ENCODE results near the gene CD48. TPM values are rescaled to one million over a fixed set of nuclear protein-coding genes. Genes with fewer than 3 reads are reported as not detected.

Gene CD48
- total RNA-seq, 1 experiment from 2014 or later, result not detected

DNA sequence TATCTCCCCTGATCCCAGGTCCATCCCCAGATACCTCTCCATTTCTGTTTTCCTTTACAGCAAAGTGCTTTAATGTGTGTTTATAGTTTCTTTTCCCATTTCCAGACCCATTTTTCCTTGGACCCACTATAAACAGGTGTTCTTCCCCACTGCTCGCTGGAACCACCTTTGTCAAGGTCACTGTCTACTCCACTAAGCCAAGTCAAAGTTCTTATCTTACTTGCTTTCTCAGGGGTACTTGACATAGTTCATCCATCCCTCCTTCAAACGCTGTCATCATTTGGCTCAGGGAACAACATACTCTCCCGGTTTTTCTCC, 73.1 kb downstream of the CD48 start:
- TF ChIP-seq, protein P1, sequence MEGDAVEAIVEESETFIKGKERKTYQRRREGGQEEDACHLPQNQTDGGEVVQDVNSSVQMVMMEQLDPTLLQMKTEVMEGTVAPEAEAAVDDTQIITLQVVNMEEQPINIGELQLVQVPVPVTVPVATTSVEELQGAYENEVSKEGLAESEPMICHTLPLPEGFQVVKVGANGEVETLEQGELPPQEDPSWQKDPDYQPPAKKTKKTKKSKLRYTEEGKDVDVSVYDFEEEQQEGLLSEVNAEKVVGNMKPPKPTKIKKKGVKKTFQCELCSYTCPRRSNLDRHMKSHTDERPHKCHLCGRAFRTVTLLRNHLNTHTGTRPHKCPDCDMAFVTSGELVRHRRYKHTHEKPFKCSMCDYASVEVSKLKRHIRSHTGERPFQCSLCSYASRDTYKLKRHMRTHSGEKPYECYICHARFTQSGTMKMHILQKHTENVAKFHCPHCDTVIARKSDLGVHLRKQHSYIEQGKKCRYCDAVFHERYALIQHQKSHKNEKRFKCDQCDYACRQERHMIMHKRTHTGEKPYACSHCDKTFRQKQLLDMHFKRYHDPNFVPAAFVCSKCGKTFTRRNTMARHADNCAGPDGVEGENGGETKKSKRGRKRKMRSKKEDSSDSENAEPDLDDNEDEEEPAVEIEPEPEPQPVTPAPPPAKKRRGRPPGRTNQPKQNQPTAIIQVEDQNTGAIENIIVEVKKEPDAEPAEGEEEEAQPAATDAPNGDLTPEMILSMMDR (IDR thresholded peaks at IDR 0.05; ENCODE audit: insufficient read depth in 1 of 2, low read depth in 1 of 2, low read length in 1 of 2, severe bottlenecking in 1 of 2, unreplicated experiment in 1 of 2), result no peak

DNA sequence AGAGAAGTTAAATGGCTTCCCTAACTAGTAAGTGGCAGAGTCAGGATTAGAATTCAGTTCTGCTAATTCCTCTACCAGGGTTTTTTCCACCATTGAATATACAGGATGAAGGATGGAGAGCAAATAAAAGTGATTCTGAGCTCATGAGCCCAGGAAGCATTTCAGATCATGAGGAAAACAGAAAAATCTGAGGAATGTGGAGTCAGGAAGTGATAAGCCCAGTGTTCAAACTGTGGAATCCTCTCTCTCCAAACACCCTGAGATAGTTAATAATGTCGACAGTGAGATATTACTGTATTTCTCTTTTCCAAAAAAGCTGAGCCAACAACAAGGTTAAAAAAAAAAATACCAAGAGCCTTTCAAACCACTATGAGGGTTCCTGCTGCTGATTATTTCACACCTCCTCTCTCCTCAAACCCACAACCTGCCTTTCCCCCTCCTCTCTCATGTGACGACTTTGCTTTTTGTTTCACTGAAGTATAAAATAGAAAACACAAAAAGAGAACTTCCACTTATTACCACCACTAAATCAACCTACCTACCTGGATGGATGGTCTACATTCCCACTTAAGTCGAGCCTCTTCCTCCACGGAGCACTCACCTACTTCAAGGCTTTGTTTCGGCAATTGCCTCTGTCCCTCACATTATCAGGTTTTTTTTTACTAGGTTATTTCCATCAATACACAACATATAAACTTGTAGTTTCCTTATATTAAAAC, 73.6 kb downstream of the CD48 start:
- no peaks in the 10 kb centered on the region for H3K36me3 ChIP-seq (ENCODE audit: control insufficient read depth, insufficient read depth, low read length)
- H3K27me3 ChIP-seq (replicated peaks; ENCODE audit: control insufficient read depth, insufficient read depth, low read length), result no peaks in the 10 kb centered on the region
- H3K9me3 Mint-ChIP-seq (ENCODE audit: unreplicated experiment), result no peaks in the 10 kb centered on the region
- peak overlapping the region; percentile 27 for H3K4me3 Mint-ChIP-seq (ENCODE audit: unreplicated experiment)
- no peaks in the 10 kb centered on the region for H3K9me3 ChIP-seq
- intact Hi-C loops (cut with micrococcal nuclease; ENCODE audit: unreplicated experiment), result loop anchor here (1.0 kb wide), 1 partner anchor 20 kb away; no protein-coding TSS in a partner anchor
- H3K27me3 Mint-ChIP-seq (ENCODE audit: insufficient read depth, unreplicated experiment), result no peaks in the 10 kb centered on the region
- H3K36me3 Mint-ChIP-seq (ENCODE audit: insufficient read depth, unreplicated experiment), result no peaks in the 10 kb centered on the region
- no peak overlapping the region for H3K4me3 ChIP-seq (ENCODE audit: low read depth, low read length)
- ChIA-PET CTCF (no interaction called here), POLR2A (no interaction called here)
- TF ChIP-seq, protein P1 (IDR thresholded peaks at IDR 0.05; ENCODE audit: insufficient read depth in 1 of 2, low read depth in 1 of 2, low read length in 1 of 2, severe bottlenecking in 1 of 2, unreplicated experiment in 1 of 2), result no peak
- H3K4me1 Mint-ChIP-seq (ENCODE audit: low read depth, unreplicated experiment), result peaks cover 38% of the 10 kb centered on the region
- BruUV-seq (replicated peaks), result no TSS peak
- H3K27ac Mint-ChIP-seq (ENCODE audit: unreplicated experiment), result peak overlapping the region; percentile 64
- peak in 1 of 2 experiments; percentile 24 for DNase-seq
- H3K4me1 ChIP-seq, result peaks cover 45% of the 10 kb centered on the region

More for the DNA sequence above, 73.1 kb downstream of the CD48 start:
- H3K36me3 Mint-ChIP-seq (ENCODE audit: insufficient read depth, unreplicated experiment), result no peaks in the 10 kb centered on the region
- Histone ChIP-seq H3K9me3 (no peaks in the 10 kb centered on the region), H3K4me3 (ENCODE audit: low read depth, low read length) (no peak overlapping the region), H3K4me1 (peaks cover 45% of the 10 kb centered on the region), H3K27me3 (replicated peaks; ENCODE audit: control insufficient read depth, insufficient read depth, low read length) (no peaks in the 10 kb centered on the region), H3K36me3 (ENCODE audit: control insufficient read depth, insufficient read depth, low read length) (no peaks in the 10 kb centered on the region)
- no peaks in the 10 kb centered on the region for H3K27me3 Mint-ChIP-seq (ENCODE audit: insufficient read depth, unreplicated experiment)
- peak overlapping the region; percentile 27 for H3K4me3 Mint-ChIP-seq (ENCODE audit: unreplicated experiment)
- POLR2A ChIA-PET, result no interaction called here
- H3K4me1 Mint-ChIP-seq (ENCODE audit: low read depth, unreplicated experiment), result peaks cover 38% of the 10 kb centered on the region
- no peaks in the 10 kb centered on the region for H3K9me3 Mint-ChIP-seq (ENCODE audit: unreplicated experiment)
- no TSS peak for BruUV-seq (replicated peaks)
- intact Hi-C loops (cut with micrococcal nuclease; ENCODE audit: unreplicated experiment), result no loop called here
- CTCF ChIA-PET, result no interaction called here
- H3K27ac Mint-ChIP-seq (ENCODE audit: unreplicated experiment), result peak overlapping the region; percentile 64
- DNase-seq, result no peak

DNA sequence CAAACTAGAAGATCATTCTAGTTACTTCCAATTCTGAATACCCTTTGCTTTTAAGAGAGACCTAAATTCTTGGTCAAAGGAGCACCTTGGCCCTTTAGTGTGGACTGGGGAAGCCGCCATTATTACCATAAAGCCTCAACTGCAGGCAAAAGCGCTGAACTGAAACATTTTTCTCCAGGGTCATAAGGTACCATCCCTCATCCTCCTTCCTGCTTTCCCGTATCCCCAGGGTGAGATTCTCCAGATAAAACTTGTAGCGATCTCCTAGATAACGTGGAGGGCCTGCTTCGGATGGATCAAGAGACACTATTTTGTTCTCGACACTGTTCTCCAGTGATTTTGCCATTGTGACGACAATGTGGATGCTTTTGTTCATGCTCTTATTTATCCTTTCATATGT, 74.6 kb downstream of the CD48 start:
- ChIA-PET POLR2A (no interaction called here), CTCF (no interaction called here)
- no peaks in the 10 kb centered on the region for H3K9me3 ChIP-seq
- TF ChIP-seq, protein P1 (IDR thresholded peaks at IDR 0.05; ENCODE audit: insufficient read depth in 1 of 2, low read depth in 1 of 2, low read length in 1 of 2, severe bottlenecking in 1 of 2, unreplicated experiment in 1 of 2), result no peak
- no peaks in the 10 kb centered on the region for H3K27me3 ChIP-seq (replicated peaks; ENCODE audit: control insufficient read depth, insufficient read depth, low read length)
- Mint-ChIP-seq H3K27me3 (ENCODE audit: insufficient read depth, unreplicated experiment) (no peaks in the 10 kb centered on the region), H3K4me1 (ENCODE audit: low read depth, unreplicated experiment) (peaks cover 38% of the 10 kb centered on the region), H3K27ac (ENCODE audit: unreplicated experiment) (peak overlapping the region; percentile 64), H3K36me3 (ENCODE audit: insufficient read depth, unreplicated experiment) (no peaks in the 10 kb centered on the region), H3K9me3 (ENCODE audit: unreplicated experiment) (no peaks in the 10 kb centered on the region), H3K4me3 (ENCODE audit: unreplicated experiment) (no peak overlapping the region)
- H3K4me1 ChIP-seq, result peaks cover 46% of the 10 kb centered on the region
- intact Hi-C loops (cut with micrococcal nuclease; ENCODE audit: unreplicated experiment), result loop anchor here (1.0 kb wide), 1 partner anchor 21 kb away; no protein-coding TSS in a partner anchor
- no peaks in the 10 kb centered on the region for H3K36me3 ChIP-seq (ENCODE audit: control insufficient read depth, insufficient read depth, low read length)
- no peak for DNase-seq
- no peak overlapping the region for H3K4me3 ChIP-seq (ENCODE audit: low read depth, low read length)
- no TSS peak for BruUV-seq (replicated peaks)
